GM12801 (cell line): Measurements from ENCODE around the gene MATR3.

Experiments
- CTCF ChIP-seq: IDR thresholded peaks from one replicate; pipeline ENCODE4 v1.5.1; 2011; ENCODE audit warnings: control low read depth; ENCODE audit not compliant: insufficient read length; ENCODE audit errors: extremely low read depth

MATR3 gene

DNA sequence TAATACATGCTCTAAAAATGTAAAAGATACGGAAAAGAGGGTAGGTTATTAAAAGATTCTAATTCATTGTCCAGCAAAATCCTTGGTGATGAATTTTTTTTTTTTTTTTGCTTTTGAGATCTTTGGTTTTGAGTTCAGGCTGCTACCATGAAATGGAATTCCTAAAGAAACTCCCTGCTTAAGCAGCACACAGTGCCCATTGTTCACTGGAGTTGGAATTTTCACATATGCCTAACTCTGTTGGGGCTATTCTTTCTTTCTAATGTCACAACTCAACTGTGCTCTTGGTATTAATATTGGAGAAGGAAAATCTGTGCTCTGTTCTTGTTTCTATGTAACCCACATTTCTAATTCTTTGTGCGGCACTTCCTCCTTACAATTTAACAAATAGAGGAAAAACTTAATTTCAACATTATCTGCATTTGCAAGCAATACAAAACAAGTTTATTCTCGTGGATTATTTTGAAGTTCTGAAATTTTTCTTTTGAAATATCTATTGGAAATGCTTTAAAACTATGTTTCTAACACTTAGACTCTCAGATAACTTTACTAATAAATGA lies 21.6 kb downstream of the MATR3 start:
- TF ChIP-seq CTCF: no peak

DNA sequence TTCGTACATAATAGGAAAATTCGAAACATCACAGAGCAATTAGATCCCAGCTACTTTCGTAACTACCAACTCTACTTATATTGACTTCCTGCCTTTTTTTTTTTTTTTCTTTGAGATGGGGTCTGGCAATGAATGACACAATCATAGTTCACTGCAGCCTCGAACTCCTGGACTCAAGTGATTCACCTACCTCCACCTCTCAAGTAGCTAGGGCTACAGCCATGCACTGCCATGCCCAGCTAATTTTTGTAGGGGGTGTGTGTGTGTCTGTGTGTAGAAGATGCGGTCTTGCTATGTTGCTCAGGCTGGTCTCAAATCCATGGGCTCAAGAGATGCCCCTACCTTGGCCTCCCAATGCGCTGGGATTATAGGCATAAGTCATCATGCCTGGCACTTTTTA lies 42.3 kb downstream of the MATR3 start:
- no peak for TF ChIP-seq CTCF

DNA sequence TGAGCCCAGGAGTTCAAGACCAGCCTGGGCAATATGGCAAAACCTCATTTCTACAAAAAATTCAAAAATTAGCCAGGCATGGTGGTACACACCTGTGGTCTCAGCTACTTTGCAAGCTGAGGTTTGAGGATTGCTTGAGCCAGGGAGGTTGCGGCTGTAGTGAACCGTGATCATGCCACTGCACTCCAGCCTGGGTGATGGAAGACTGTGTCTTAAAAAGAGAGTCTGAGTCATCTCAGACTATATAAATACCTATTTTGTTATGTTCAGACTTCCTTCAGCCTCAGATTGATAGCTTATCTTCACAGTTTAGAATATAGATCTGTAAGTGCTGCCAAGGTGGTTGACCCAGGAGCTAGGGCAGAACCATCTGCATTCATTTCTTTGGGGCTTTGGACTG lies 46.5 kb downstream of the MATR3 start:
- no peak for TF ChIP-seq CTCF

GRCh38 chr5:139341187-139341688 lies 47.7 kb downstream of the MATR3 start:
- TF ChIP-seq CTCF: no peak

- no peak for TF ChIP-seq CTCF
Observed at GRCh38 chr5:139341689-139342422, 48.3 kb downstream of the MATR3 start, which contains the start of gene PAIP2. Gene PAIP2 (plus strand): TSS chr5:139341854. CDS start chr5:139363785, 21,931 bp downstream.

- TF ChIP-seq CTCF: no peak
Observed at GRCh38 chr5:139342423-139342723, 48.8 kb downstream of the MATR3 start.

DNA sequence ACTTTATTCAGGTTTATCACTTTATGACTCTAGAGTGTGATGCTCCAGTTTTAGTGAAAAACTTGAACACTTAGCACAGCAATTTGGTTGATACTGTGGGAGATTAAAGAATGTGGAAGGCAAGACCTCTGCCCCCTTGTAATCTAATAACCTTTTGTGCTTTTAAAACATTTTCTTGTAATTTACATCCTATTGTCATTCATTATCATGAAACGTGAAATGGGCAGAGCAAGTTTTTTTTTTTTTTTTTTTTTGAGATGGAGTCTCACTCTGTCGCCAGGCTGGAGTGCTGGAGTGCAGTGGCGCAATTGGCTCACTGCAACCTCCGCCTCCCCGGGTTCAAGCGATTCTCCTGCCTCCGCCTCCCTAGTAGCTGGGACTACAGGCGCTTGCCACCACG lies 49.9 kb downstream of the MATR3 start:
- no peak for TF ChIP-seq CTCF
